Measurements from ENCODE around the gene RFWD3.

Gene RFWD3

GRCh38 chr16:74611721-74612120, 55.0 kb downstream of the RFWD3 start:
- DNase-seq: no peak

GRCh38 chr16:74608944-74609343, 57.7 kb downstream of the RFWD3 start:
- no peak for DNase-seq

- no peak for DNase-seq
Observed at GRCh38 chr16:74608381-74608780, 58.3 kb downstream of the RFWD3 start.

GRCh38 chr16:74607962-74608356, 58.7 kb downstream of the RFWD3 start:
- DNase-seq: no peak

- no peak for DNase-seq
Observed at GRCh38 chr16:74607310-74607961, 59.2 kb downstream of the RFWD3 start.

GRCh38 chr16:74606521-74607309, 60.0 kb downstream of the RFWD3 start, which contains the start of gene GLG1:
GLG1 (minus strand) TSS chr16:74607114; CDS start chr16:74607094, 20 bp downstream.
- DNase-seq: peak; percentile 78 to 87 (median 84)

GRCh38 chr16:74605746-74606520, 60.7 kb downstream of the RFWD3 start:
- no peak for DNase-seq

GRCh38 chr16:74605332-74605731, 61.3 kb downstream of the RFWD3 start:
- no peak for DNase-seq

GRCh38 chr16:74603848-74604247, 62.8 kb downstream of the RFWD3 start:
- DNase-seq: no peak

- DNase-seq: peak in 3 of 4 experiments; percentile 27 to 48 (median 42)
Observed at GRCh38 chr16:74601126-74601871, 65.4 kb downstream of the RFWD3 start.

GRCh38 chr16:74596586-74596985, 70.1 kb downstream of the RFWD3 start:
- no peak for DNase-seq

- no peak for DNase-seq
Observed at GRCh38 chr16:74592847-74593246, 73.8 kb downstream of the RFWD3 start.

- no peak for DNase-seq
Observed at GRCh38 chr16:74591876-74592650, 74.6 kb downstream of the RFWD3 start.

GRCh38 chr16:74586948-74587347, 79.7 kb downstream of the RFWD3 start:
- DNase-seq: no peak

- no peak for DNase-seq
Observed at GRCh38 chr16:74585846-74586443, 80.7 kb downstream of the RFWD3 start.

- DNase-seq: no peak
Observed at GRCh38 chr16:74583926-74584666, 82.6 kb downstream of the RFWD3 start.

- no peak for DNase-seq
Observed at GRCh38 chr16:74582970-74583369, 83.7 kb downstream of the RFWD3 start.

GRCh38 chr16:74580833-74581232, 85.8 kb downstream of the RFWD3 start:
- DNase-seq: no peak

- no peak for DNase-seq
Observed at GRCh38 chr16:74578838-74579237, 87.8 kb downstream of the RFWD3 start.

- no peak for DNase-seq
Observed at GRCh38 chr16:74578433-74578832, 88.2 kb downstream of the RFWD3 start.

- no peak for DNase-seq
Observed at GRCh38 chr16:74577882-74578366, 88.8 kb downstream of the RFWD3 start.
